GM19467 (cell line): ENCODE data around the gene NRG3.

Experiments
- ATAC-seq: cut with Tn5 transposase; IDR thresholded peaks from one replicate; pipeline ENCODE4 v1.9.1; 2021; ENCODE audit warnings: mild to moderate bottlenecking, moderate library complexity; ENCODE audit not compliant: unreplicated experiment

The NRG3 gene

GRCh38 chr10:82757901-82758300 is 882.9 kb downstream of the NRG3 start:
- no peak for ATAC-seq

GRCh38 chr10:82759050-82759449 is 884.1 kb downstream of the NRG3 start:
- ATAC-seq, result no peak

GRCh38 chr10:82762641-82763040 is 887.6 kb downstream of the NRG3 start:
- no peak for ATAC-seq

- ATAC-seq, result no peak
Observed at GRCh38 chr10:82768040-82768439, 893.0 kb downstream of the NRG3 start.

GRCh38 chr10:82778908-82779307 is 903.9 kb downstream of the NRG3 start:
- no peak for ATAC-seq

- no peak for ATAC-seq
Observed at GRCh38 chr10:82796510-82796909, 921.5 kb downstream of the NRG3 start.

GRCh38 chr10:82801289-82801688 is 926.3 kb downstream of the NRG3 start:
- ATAC-seq, result no peak

GRCh38 chr10:82811621-82812020 is 936.6 kb downstream of the NRG3 start:
- ATAC-seq, result no peak

GRCh38 chr10:82813856-82814255 is 938.9 kb downstream of the NRG3 start:
- ATAC-seq, result no peak

GRCh38 chr10:82814635-82815034 is 939.6 kb downstream of the NRG3 start:
- ATAC-seq, result no peak

GRCh38 chr10:82815680-82816079 is 940.7 kb downstream of the NRG3 start:
- ATAC-seq, result no peak

- no peak for ATAC-seq
Observed at GRCh38 chr10:82817676-82818422, 942.9 kb downstream of the NRG3 start.

- no peak for ATAC-seq
Observed at GRCh38 chr10:82821043-82821442, 946.0 kb downstream of the NRG3 start.

- no peak for ATAC-seq
Observed at GRCh38 chr10:82826132-82826531, 951.1 kb downstream of the NRG3 start.

- ATAC-seq, result no peak
Observed at GRCh38 chr10:82827901-82828300, 952.9 kb downstream of the NRG3 start.

- ATAC-seq, result no peak
Observed at GRCh38 chr10:82847242-82847641, 972.2 kb downstream of the NRG3 start.

- no peak for ATAC-seq
Observed at GRCh38 chr10:82850191-82850590, 975.2 kb downstream of the NRG3 start.

GRCh38 chr10:82856957-82857613 is 982.1 kb downstream of the NRG3 start:
- ATAC-seq, result no peak

GRCh38 chr10:82861889-82862288 is 986.9 kb downstream of the NRG3 start:
- no peak for ATAC-seq

GRCh38 chr10:82865366-82865765 is 990.4 kb downstream of the NRG3 start:
- ATAC-seq, result no peak

GRCh38 chr10:82866424-82867020 is 991.5 kb downstream of the NRG3 start:
- no peak for ATAC-seq

GRCh38 chr10:82867056-82867455 is 992.1 kb downstream of the NRG3 start:
- ATAC-seq, result no peak
